A549 (cell line): Measurements from ENCODE around the gene SLC27A6. TPM values are rescaled to one million over a fixed set of nuclear protein-coding genes. Genes with fewer than 3 reads are reported as not detected.

Source experiments
- ATAC-seq, 2 experiments: fragments of 200-7000 bp in 1 of 2; fragments of >200 bp in 1 of 2; cut with Nextera tagmentation in 1 of 2; cut with Tn5 transposase in 1 of 2; 3 replicates each; pipeline versions ENCODE4 v1.8.0 to v1.9.1; 2018 to 2020; ENCODE audit warnings: mild to moderate bottlenecking in 1 of 2, moderate library complexity in 1 of 2
- CTCF ChIA-PET: fragments of 300-600 bp; sonication (Branson Sonifier 250); formaldehyde crosslinking; extraction: SDS; loops from one replicate; lab custom pipeline; 2021; ENCODE audit warnings: antibody characterized with exemption, inconsistent platforms; lab: Yijun Ruan, JAX
- POLR2A ChIA-PET: fragments of 350-600 bp; formaldehyde crosslinking; extraction: SDS; loops from one replicate; lab custom pipeline; 2021; ENCODE audit warnings: antibody characterized with exemption, inconsistent platforms; lab: Yijun Ruan, JAX
- DNase-seq, 2 experiments: peaks; one replicate each; pipeline versions ENCODE4 v3.0.0 to v3.0.0-alpha.2; 2011 to 2016; ENCODE audit warnings: low read depth in 1 of 2, low spot score in 1 of 2
- FAIRE-seq: peaks from 2 replicates; lab custom pipeline; 2011; peaks lifted over from hg19 to GRCh38; lab: Jason Lieb, UNC
- H3K27ac ChIP-seq, 2 experiments: fragments of >200 bp; sonication (Bioruptor Twin); formaldehyde crosslinking; 3 replicates each; pipeline ENCODE4 v1.5.1; 2016 to 2017
- H3K4me1 ChIP-seq: fragments of >200 bp; sonication (Bioruptor Twin); formaldehyde crosslinking; 3 replicates; pipeline ENCODE4 v1.6.1; 2016
- H3K4me2 ChIP-seq: fragments of >200 bp; sonication (Bioruptor Twin); formaldehyde crosslinking; 3 replicates; pipeline ENCODE4 v1.6.1; 2016
- H3K4me3 ChIP-seq: fragments of >200 bp; sonication (Bioruptor Twin); formaldehyde crosslinking; 3 replicates; pipeline ENCODE4 v1.5.1; 2016
- H3K9me3 ChIP-seq: fragments of >200 bp; sonication (Bioruptor Twin); formaldehyde crosslinking; 3 replicates; pipeline ENCODE4 v1.6.1; 2016
- CBX8 ChIP-seq: fragments of 200-600 bp; sonication (generic); IDR thresholded peaks from 2 replicates; pipeline ENCODE4 v1.6.1; 2016
- CHD4 ChIP-seq: fragments of 200-600 bp; sonication (generic); IDR thresholded peaks from 2 replicates; pipeline ENCODE4 v1.6.1; 2016; ENCODE audit warnings: antibody characterized with exemption, mild to moderate bottlenecking, borderline replicate concordance
- EP300 ChIP-seq, 2 experiments: fragments of >200 bp; sonication (Bioruptor Twin); formaldehyde crosslinking; IDR thresholded peaks; 2 replicates in 1 of 2; 3 replicates in 1 of 2; pipeline ENCODE4 v1.6.1; 2016 to 2017
- FOSB ChIP-seq: fragments of 250-450 bp; sonication (Bioruptor Pico); IDR thresholded peaks from 2 replicates; pipeline ENCODE4 v1.5.0; 2020; ENCODE audit warnings: mild to moderate bottlenecking, moderate library complexity
- FOSL2 ChIP-seq, 2 experiments: fragments of 450-650 bp in 1 of 2; fragments of >200 bp in 1 of 2; sonication (Bioruptor Twin) in 1 of 2; formaldehyde crosslinking; IDR thresholded peaks; 2 replicates each; pipeline versions ENCODE4 v1.5.0 to v1.6.1; 2016 to 2020; ENCODE audit warnings: mild to moderate bottlenecking in 1 of 2, moderate library complexity in 1 of 2
- HOXA7 ChIP-seq: fragments of 250-450 bp; sonication (Bioruptor Pico); IDR thresholded peaks from 2 replicates; pipeline ENCODE4 v1.5.0; 2020; ENCODE audit warnings: mild to moderate bottlenecking, moderate library complexity
- HOXB13 ChIP-seq: fragments of 250-450 bp; sonication (Bioruptor Pico); IDR thresholded peaks from 2 replicates; pipeline ENCODE4 v1.5.0; 2020; ENCODE audit warnings: low read depth, mild to moderate bottlenecking, moderate library complexity
- JUN ChIP-seq, 2 experiments: fragments of >200 bp; sonication (Bioruptor Twin); formaldehyde crosslinking; IDR thresholded peaks; 2 replicates in 1 of 2; 3 replicates in 1 of 2; pipeline ENCODE4 v1.6.1; 2016 to 2017
- JUNB ChIP-seq: fragments of >200 bp; sonication (Bioruptor Twin); formaldehyde crosslinking; IDR thresholded peaks from 2 replicates; pipeline ENCODE4 v1.6.1; 2016
- MAZ ChIP-seq: fragments of 150-350 bp; IDR thresholded peaks from 2 replicates; pipeline ENCODE4 v1.6.1; 2014; ENCODE audit warnings: antibody characterized with exemption, low read depth, low read length, borderline replicate concordance
- MYC ChIP-seq: IDR thresholded peaks from 2 replicates; pipeline ENCODE4 v1.6.1; 2012; ENCODE audit warnings: mild to moderate bottlenecking, inconsistent platforms, low read length, improper control_type of control experiment, borderline replicate concordance
- NPAS2 ChIP-seq: fragments of 250-450 bp; sonication (Bioruptor Pico); IDR thresholded peaks from 2 replicates; pipeline ENCODE4 v1.8.0; 2022; ENCODE audit warnings: mild to moderate bottlenecking, moderate library complexity, borderline replicate concordance
- PHF8 ChIP-seq: fragments of 200-600 bp; sonication (generic); IDR thresholded peaks from 2 replicates; pipeline ENCODE4 v1.6.1; 2016; ENCODE audit warnings: low read depth, mild to moderate bottlenecking, antibody characterized with exemption, moderate library complexity, borderline replicate concordance
- POLR2A ChIP-seq: IDR thresholded peaks from 2 replicates; pipeline ENCODE4 v1.6.1; 2012; ENCODE audit warnings: mild to moderate bottlenecking, low read length
- POLR2AphosphoS2 ChIP-seq: conservative IDR thresholded peaks from 2 replicates; pipeline ENCODE4 v1.6.1; 2012; ENCODE audit warnings: low read length, improper control_type of control experiment, inconsistent platforms
- RAD21 ChIP-seq, 2 experiments: fragments of >200 bp in 1 of 2; sonication (Bioruptor Twin) in 1 of 2; formaldehyde crosslinking in 1 of 2; IDR thresholded peaks in 1 of 2; conservative IDR thresholded peaks in 1 of 2; 2 replicates in 1 of 2; 3 replicates in 1 of 2; pipeline ENCODE4 v1.6.1; 2012 to 2018; ENCODE audit warnings: inconsistent platforms in 1 of 2
- RARB ChIP-seq: fragments of 250-450 bp; sonication (Bioruptor Pico); IDR thresholded peaks from 2 replicates; pipeline ENCODE4 v1.8.0; 2021; ENCODE audit warnings: mild to moderate bottlenecking, moderate library complexity
- RFX5 ChIP-seq: fragments of 450-650 bp; IDR thresholded peaks from 2 replicates; pipeline ENCODE4 v1.7.1; 2014; ENCODE audit warnings: antibody characterized with exemption, mild to moderate bottlenecking, moderate library complexity
- SMC3 ChIP-seq: fragments of >200 bp; sonication (Bioruptor Twin); formaldehyde crosslinking; IDR thresholded peaks from 3 replicates; pipeline ENCODE4 v1.6.1; 2018; ENCODE audit warnings: inconsistent platforms
- WGBS: methylation state at CpG from one replicate; pipeline ENCODE4 v1.1.6; 2017; ENCODE audit errors: missing lambda C conversion rate; 5-methylcytosine and 5-hydroxymethylcytosine counted together
- polyA plus RNA-seq, 4 experiments: library from polyadenylated mRNA; depleted of rRNA in 3 of 4; stranded (reverse); fragments of >200 nt; fragmentation: RNase III in 1 of 4; extraction: RNeasy Plus Mini Kit Qiagen cat#74134 plus additional on column Dnase treatment in 1 of 4; gene quantifications; 2 replicates in 3 of 4; 3 replicates in 1 of 4; pipeline ENCODE4 v1.2.3, GENCODE V29; 2011 to 2017
- TF ChIP-seq, protein P1 (sequence below): fragments of >200 bp; sonication (Bioruptor Twin); formaldehyde crosslinking; IDR thresholded peaks from 2 replicates; pipeline ENCODE4 v1.6.1; 2016
- TF ChIP-seq, protein P2 (sequence below): fragments of 150-350 bp; IDR thresholded peaks from 2 replicates; pipeline ENCODE4 v1.6.1; 2014; ENCODE audit warnings: low read depth, mild to moderate bottlenecking, low read length
- TF ChIP-seq, protein P3 (sequence below): fragments of >200 bp; sonication (Bioruptor Twin); formaldehyde crosslinking; IDR thresholded peaks from 3 replicates; pipeline ENCODE4 v1.5.1; 2016

Gene SLC27A6
- polyA plus RNA-seq, 2 of the 4 experiments (the other 2 are of a cell fraction) = 0.05 TPM; not detected in 1

DNA sequence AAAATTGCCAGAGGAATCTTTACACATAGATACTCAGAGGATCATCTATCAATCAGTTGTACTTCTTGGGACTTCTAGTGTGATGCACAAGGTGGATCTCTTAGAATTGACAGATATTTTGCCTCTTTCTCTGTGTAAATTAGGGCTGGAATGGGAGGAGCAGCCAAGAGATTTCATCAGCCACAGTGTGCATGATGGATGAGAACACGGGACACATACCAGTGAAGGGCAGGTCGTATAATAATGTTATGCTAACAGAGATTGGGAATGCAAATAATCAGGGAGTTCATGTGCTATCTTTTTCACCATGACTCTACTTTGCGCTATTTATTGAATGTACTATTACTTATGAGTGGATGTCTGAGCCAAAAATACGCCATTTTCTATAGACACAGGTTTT, 86.0 kb downstream of the SLC27A6 start:
- no peak for TF ChIP-seq SMC3
- no peak for TF ChIP-seq MYC
- no peak for TF ChIP-seq JUNB
- no peak for TF ChIP-seq HOXA7 (CRISPR knock-in tag)
- no peak for TF ChIP-seq FOSL2 (IDR thresholded peaks at IDR 0.05)
- TF ChIP-seq FOSL2 (CRISPR knock-in tag; IDR thresholded peaks at IDR 0.05) = no peak
- TF ChIP-seq HOXB13 (CRISPR knock-in tag) = no peak
- TF ChIP-seq, protein P1, sequence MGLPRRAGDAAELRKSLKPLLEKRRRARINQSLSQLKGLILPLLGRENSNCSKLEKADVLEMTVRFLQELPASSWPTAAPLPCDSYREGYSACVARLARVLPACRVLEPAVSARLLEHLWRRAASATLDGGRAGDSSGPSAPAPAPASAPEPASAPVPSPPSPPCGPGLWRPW = no peak
- TF ChIP-seq RFX5 = no peak
- TF ChIP-seq CHD4 = no peak
- TF ChIP-seq FOSB (CRISPR knock-in tag) = no peak
- no peak for TF ChIP-seq EP300 (IDR thresholded peaks at IDR 0.05)
- TF ChIP-seq NPAS2 (CRISPR knock-in tag) = no peak
- TF ChIP-seq POLR2A = no peak
- no peak for TF ChIP-seq MAZ
- no peak for TF ChIP-seq PHF8
- no peak for TF ChIP-seq JUN (IDR thresholded peaks at IDR 0.05)
- POLR2A ChIA-PET = no interaction called here

DNA sequence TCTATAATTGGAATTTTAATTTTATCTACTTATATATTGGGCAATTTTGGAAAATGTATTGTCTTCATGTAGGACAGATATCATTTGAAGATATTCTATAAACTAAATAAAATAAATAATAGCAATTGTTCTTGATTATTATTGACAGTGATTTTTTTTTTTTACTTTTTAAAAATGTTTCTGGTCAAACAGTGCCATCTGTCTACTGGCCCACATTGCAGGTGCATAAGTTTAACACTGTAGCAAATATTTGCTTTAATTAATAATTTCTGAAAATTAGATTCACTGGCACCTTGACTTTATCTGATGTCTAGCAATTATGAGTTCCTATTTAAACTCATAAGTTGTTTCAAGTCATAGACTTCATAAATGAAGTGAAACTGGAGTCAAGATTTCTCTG, 88.2 kb downstream of the SLC27A6 start:
- FAIRE-seq = no peak
- H3K4me3 ChIP-seq = no peak overlapping the region
- no peak overlapping the region for H3K4me2 ChIP-seq
- no peaks in the 10 kb centered on the region for H3K4me1 ChIP-seq
- no peaks in the 10 kb centered on the region for H3K9me3 ChIP-seq
- POLR2A ChIA-PET = no interaction called here
- TF ChIP-seq RARB (no peak), RAD21 (conservative IDR thresholded peaks at IDR 0.05 in 1 of 2, IDR thresholded peaks at IDR 0.05 in 1 of 2) (0 out of 5 replicates have a peak, but pooled peaks of 1 of the 2 experiments have one; percentile 4)
- DNase-seq = no peak
- ATAC-seq = no peak
- CTCF ChIA-PET = no interaction called here
- H3K27ac ChIP-seq = no peak overlapping the region

More for the DNA sequence above, 86.0 kb downstream of the SLC27A6 start:
- Histone ChIP-seq H3K4me1 (no peaks in the 10 kb centered on the region), H3K4me2 (no peak overlapping the region), H3K4me3 (no peak overlapping the region), H3K27ac (no peak overlapping the region), H3K9me3 (no peaks in the 10 kb centered on the region)
- no peak for ATAC-seq
- CTCF ChIA-PET = no interaction called here
- 4% methylated on average over 4 of the region's 4 CpGs for WGBS
- FAIRE-seq = no peak
- DNase-seq = peak in 1 of 2 experiments; percentile 2

DNA sequence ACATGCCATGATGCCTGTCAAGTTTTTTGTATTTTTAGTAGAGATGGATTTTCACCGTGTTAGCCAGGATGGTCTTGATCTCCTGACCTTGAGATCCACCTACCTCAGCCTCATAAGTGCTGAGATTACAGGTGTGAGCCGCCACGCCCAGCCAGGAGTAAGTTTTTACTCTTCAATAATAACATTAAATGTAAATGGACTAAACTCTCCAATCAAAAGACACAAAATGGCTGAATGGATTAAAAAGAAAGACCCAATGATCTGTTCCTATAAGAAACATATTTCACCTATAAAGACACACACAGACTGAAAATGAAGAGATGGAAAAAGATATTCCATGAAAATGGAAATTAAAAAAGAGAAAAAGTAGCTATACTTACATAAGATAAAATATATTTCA, 92.0 kb downstream of the SLC27A6 start:
- Histone ChIP-seq H3K9me3 (no peaks in the 10 kb centered on the region), H3K4me2 (no peak overlapping the region), H3K4me1 (no peaks in the 10 kb centered on the region), H3K4me3 (no peak overlapping the region), H3K27ac (no peak overlapping the region)
- ChIA-PET POLR2A (no interaction called here), CTCF (interaction anchor here (0.6 kb wide), 1 partner anchor 88 kb away, joined by 3 read pairs; no protein-coding TSS in a partner anchor)
- DNase-seq (no peak), ATAC-seq (no peak), FAIRE-seq (no peak)
- TF ChIP-seq CBX8 (no peak), POLR2A (no peak), POLR2AphosphoS2 (no peak)
- TF ChIP-seq, protein P2, sequence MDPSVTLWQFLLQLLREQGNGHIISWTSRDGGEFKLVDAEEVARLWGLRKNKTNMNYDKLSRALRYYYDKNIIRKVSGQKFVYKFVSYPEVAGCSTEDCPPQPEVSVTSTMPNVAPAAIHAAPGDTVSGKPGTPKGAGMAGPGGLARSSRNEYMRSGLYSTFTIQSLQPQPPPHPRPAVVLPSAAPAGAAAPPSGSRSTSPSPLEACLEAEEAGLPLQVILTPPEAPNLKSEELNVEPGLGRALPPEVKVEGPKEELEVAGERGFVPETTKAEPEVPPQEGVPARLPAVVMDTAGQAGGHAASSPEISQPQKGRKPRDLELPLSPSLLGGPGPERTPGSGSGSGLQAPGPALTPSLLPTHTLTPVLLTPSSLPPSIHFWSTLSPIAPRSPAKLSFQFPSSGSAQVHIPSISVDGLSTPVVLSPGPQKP = no peak
- TF ChIP-seq, protein P3, sequence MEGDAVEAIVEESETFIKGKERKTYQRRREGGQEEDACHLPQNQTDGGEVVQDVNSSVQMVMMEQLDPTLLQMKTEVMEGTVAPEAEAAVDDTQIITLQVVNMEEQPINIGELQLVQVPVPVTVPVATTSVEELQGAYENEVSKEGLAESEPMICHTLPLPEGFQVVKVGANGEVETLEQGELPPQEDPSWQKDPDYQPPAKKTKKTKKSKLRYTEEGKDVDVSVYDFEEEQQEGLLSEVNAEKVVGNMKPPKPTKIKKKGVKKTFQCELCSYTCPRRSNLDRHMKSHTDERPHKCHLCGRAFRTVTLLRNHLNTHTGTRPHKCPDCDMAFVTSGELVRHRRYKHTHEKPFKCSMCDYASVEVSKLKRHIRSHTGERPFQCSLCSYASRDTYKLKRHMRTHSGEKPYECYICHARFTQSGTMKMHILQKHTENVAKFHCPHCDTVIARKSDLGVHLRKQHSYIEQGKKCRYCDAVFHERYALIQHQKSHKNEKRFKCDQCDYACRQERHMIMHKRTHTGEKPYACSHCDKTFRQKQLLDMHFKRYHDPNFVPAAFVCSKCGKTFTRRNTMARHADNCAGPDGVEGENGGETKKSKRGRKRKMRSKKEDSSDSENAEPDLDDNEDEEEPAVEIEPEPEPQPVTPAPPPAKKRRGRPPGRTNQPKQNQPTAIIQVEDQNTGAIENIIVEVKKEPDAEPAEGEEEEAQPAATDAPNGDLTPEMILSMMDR = no peak
- WGBS = 0% methylated on average over 3 of the region's 3 CpGs
